Measurements from ENCODE around the gene TNFRSF8.

- TF ChIP-seq POLR2A (IDR thresholded peaks at IDR 0.05), result peak in 1 of 2 donors; percentile 16
- TF ChIP-seq, protein P1, sequence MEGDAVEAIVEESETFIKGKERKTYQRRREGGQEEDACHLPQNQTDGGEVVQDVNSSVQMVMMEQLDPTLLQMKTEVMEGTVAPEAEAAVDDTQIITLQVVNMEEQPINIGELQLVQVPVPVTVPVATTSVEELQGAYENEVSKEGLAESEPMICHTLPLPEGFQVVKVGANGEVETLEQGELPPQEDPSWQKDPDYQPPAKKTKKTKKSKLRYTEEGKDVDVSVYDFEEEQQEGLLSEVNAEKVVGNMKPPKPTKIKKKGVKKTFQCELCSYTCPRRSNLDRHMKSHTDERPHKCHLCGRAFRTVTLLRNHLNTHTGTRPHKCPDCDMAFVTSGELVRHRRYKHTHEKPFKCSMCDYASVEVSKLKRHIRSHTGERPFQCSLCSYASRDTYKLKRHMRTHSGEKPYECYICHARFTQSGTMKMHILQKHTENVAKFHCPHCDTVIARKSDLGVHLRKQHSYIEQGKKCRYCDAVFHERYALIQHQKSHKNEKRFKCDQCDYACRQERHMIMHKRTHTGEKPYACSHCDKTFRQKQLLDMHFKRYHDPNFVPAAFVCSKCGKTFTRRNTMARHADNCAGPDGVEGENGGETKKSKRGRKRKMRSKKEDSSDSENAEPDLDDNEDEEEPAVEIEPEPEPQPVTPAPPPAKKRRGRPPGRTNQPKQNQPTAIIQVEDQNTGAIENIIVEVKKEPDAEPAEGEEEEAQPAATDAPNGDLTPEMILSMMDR (IDR thresholded peaks at IDR 0.05), result no peak
These were observed 117.2 kb downstream of the TNFRSF8 start for GRCh38 chr1:12180315-12180714.
